H9 (cell line): ENCODE results near the gene MRPS5. TPM values are rescaled to one million over a fixed set of nuclear protein-coding genes. Genes with fewer than 3 reads are reported as not detected.
"Not testable (repeated sequence)": the region's sequence is repeated elsewhere in the genome, so short reads cannot be mapped to it uniquely, and the experiment has no call there.

ENCODE experiments used
- DNase-seq: peaks from one replicate; pipeline ENCODE4 v3.0.0-alpha.2; 2017
- H2AFZ ChIP-seq: one replicate; pipeline ENCODE4 v1.6.1; 2013; ENCODE audit warnings: mild to moderate bottlenecking, low read length, control low read depth, moderate library complexity
- H2AK5ac ChIP-seq: 2 replicates; pipeline ENCODE4 v1.6.1; 2013; ENCODE audit warnings: low read length, control low read depth, mixed read lengths; ENCODE audit not compliant: insufficient read length
- H2BK120ac ChIP-seq: one replicate; pipeline ENCODE4 v1.6.1; 2013; ENCODE audit warnings: low read depth, mild to moderate bottlenecking, low read length, control low read depth, inconsistent platforms; ENCODE audit not compliant: poor library complexity, severe bottlenecking
- H2BK12ac ChIP-seq: 2 replicates; pipeline ENCODE4 v1.6.1; 2013; ENCODE audit warnings: low read length, control low read depth, mixed read lengths, low read depth; ENCODE audit not compliant: insufficient read length
- H2BK15ac ChIP-seq: 2 replicates; pipeline ENCODE4 v1.6.1; 2013; ENCODE audit warnings: low read depth, low read length, control low read depth
- H2BK20ac ChIP-seq: one replicate; pipeline ENCODE4 v1.6.1; 2013; ENCODE audit warnings: low read depth, mild to moderate bottlenecking, low read length, control low read depth, inconsistent platforms; ENCODE audit not compliant: poor library complexity, severe bottlenecking
- H2BK5ac ChIP-seq: 2 replicates; pipeline ENCODE4 v1.6.1; 2013; ENCODE audit warnings: low read length, control low read depth, mixed read lengths; ENCODE audit not compliant: insufficient read length
- H3K14ac ChIP-seq: 2 replicates; pipeline ENCODE4 v1.6.1; 2013; ENCODE audit warnings: low read length, control low read depth; ENCODE audit not compliant: insufficient read depth
- H3K18ac ChIP-seq: 2 replicates; pipeline ENCODE4 v1.6.1; 2013; ENCODE audit warnings: low read depth, mild to moderate bottlenecking, mixed read lengths, low read length, control low read depth; ENCODE audit not compliant: insufficient read length
- H3K23ac ChIP-seq: 2 replicates; pipeline ENCODE4 v1.6.1; 2013; ENCODE audit warnings: low read length, control low read depth, mixed read lengths, low read depth; ENCODE audit not compliant: insufficient read length
- H3K23me2 ChIP-seq: 2 replicates; pipeline ENCODE4 v1.6.1; 2013; ENCODE audit warnings: low read depth, mild to moderate bottlenecking, mixed read lengths, low read length, control low read depth; ENCODE audit not compliant: insufficient read length, poor library complexity, severe bottlenecking
- H3K27ac ChIP-seq: 2 replicates; pipeline ENCODE4 v1.5.1; 2013; ENCODE audit warnings: low read length, control low read depth, mixed read lengths, low read depth; ENCODE audit not compliant: insufficient read length
- H3K27me3 ChIP-seq: 2 replicates; pipeline ENCODE4 v1.6.1; 2013; ENCODE audit warnings: low read length, control low read depth, inconsistent platforms; ENCODE audit not compliant: insufficient read depth
- H3K4ac ChIP-seq: 2 replicates; pipeline ENCODE4 v1.6.1; 2013; ENCODE audit warnings: low read depth, mild to moderate bottlenecking, control low read depth, inconsistent platforms, low read length, moderate library complexity
- H3K4me1 ChIP-seq: 2 replicates; pipeline ENCODE4 v1.6.1; 2013; ENCODE audit warnings: low read length, control low read depth, inconsistent platforms; ENCODE audit not compliant: insufficient read depth
- H3K4me2 ChIP-seq: 2 replicates; pipeline ENCODE4 v1.6.1; 2013; ENCODE audit warnings: low read length, control low read depth, mixed read lengths; ENCODE audit not compliant: insufficient read length, insufficient read depth
- H3K56ac ChIP-seq: 2 replicates; pipeline ENCODE4 v1.6.1; 2013; ENCODE audit warnings: low read depth, mild to moderate bottlenecking, mixed read lengths, low read length, control low read depth; ENCODE audit not compliant: insufficient read length
- H3K79me1 ChIP-seq: 2 replicates; pipeline ENCODE4 v1.6.1; 2013; ENCODE audit warnings: low read depth, mild to moderate bottlenecking, moderate library complexity, low read length, control low read depth, inconsistent platforms; ENCODE audit not compliant: insufficient read depth, poor library complexity, severe bottlenecking
- H3K79me2 ChIP-seq: 2 replicates; pipeline ENCODE4 v1.6.1; 2013; ENCODE audit warnings: low read length, control low read depth, inconsistent platforms; ENCODE audit not compliant: insufficient read depth
- H3K9ac ChIP-seq: 2 replicates; pipeline ENCODE4 v1.6.1; 2013; ENCODE audit warnings: low read length, control low read depth, mixed read lengths; ENCODE audit not compliant: insufficient read length; ENCODE audit errors: extremely low read depth
- H3K9me3 ChIP-seq: one replicate; pipeline ENCODE4 v1.6.1; 2013; ENCODE audit warnings: low read depth, low read length, inconsistent platforms; ENCODE audit not compliant: control insufficient read depth
- H3T11ph ChIP-seq: one replicate; pipeline ENCODE4 v1.6.1; 2013; ENCODE audit warnings: mild to moderate bottlenecking, low read length, control low read depth, inconsistent platforms
- H4K20me1 ChIP-seq: one replicate; pipeline ENCODE4 v1.6.1; 2013; ENCODE audit not compliant: control insufficient read depth, insufficient read length, insufficient read depth
- H4K5ac ChIP-seq: 2 replicates; pipeline ENCODE4 v1.6.1; 2013; ENCODE audit warnings: low read depth, mild to moderate bottlenecking, mixed read lengths, low read length, control low read depth; ENCODE audit not compliant: insufficient read length
- H4K8ac ChIP-seq: replicated peaks from 2 replicates; pipeline ENCODE4 v1.6.1; 2013; ENCODE audit warnings: low read length, control low read depth, mixed read lengths, low read depth; ENCODE audit not compliant: insufficient read length
- H4K91ac ChIP-seq: 2 replicates; pipeline ENCODE4 v1.6.1; 2013; ENCODE audit warnings: low read depth, mild to moderate bottlenecking, moderate library complexity, mixed read lengths, low read length, control low read depth; ENCODE audit not compliant: insufficient read length
- H3K27ac Mint-ChIP-seq, 3 experiments: 2 replicates in 2 of 3; 3 replicates in 1 of 3; pipeline ENCODE4 v1.8.0; 2020 to 2021; ENCODE audit warnings: mixed read lengths in 3 of 3, mild to moderate bottlenecking in 1 of 3, moderate library complexity in 1 of 3
- H3K27me3 Mint-ChIP-seq: 2 replicates; pipeline ENCODE4 v1.8.0; 2021; ENCODE audit warnings: low read depth, mild to moderate bottlenecking, moderate library complexity, mixed read lengths
- H3K36me3 Mint-ChIP-seq, 3 experiments: 2 replicates in 2 of 3; 3 replicates in 1 of 3; pipeline ENCODE4 v1.8.0; 2020 to 2021; ENCODE audit warnings: low read depth in 3 of 3, mixed read lengths in 3 of 3; ENCODE audit not compliant: insufficient read depth in 1 of 3
- H3K4me1 Mint-ChIP-seq, 2 experiments: 2 replicates each; pipeline ENCODE4 v1.8.0; 2020; ENCODE audit warnings: mixed read lengths in 2 of 2
- H3K4me3 Mint-ChIP-seq, 2 experiments: 2 replicates in 1 of 2; 3 replicates in 1 of 2; pipeline ENCODE4 v1.8.0; 2020 to 2021; ENCODE audit warnings: mild to moderate bottlenecking in 2 of 2, mixed read lengths in 2 of 2, moderate library complexity in 1 of 2
- H3K9me3 Mint-ChIP-seq, 2 experiments: 2 replicates in 1 of 2; 3 replicates in 1 of 2; pipeline ENCODE4 v1.8.0; 2020; ENCODE audit warnings: mild to moderate bottlenecking in 2 of 2, mixed read lengths in 2 of 2, moderate library complexity in 1 of 2
- WGBS: extraction: QIAGEN DNeasy Blood & Tissue Kit; methylation state at CpG from one replicate; pipeline ENCODE4 v1.1.7; 2013; ENCODE audit warnings: missing lambda C conversion rate, low lambda C conversion rate, mixed read lengths; ENCODE audit not compliant: insufficient read length; ENCODE audit errors: extremely low coverage; 5-methylcytosine and 5-hydroxymethylcytosine counted together
- total RNA-seq: library from RNA; stranded (reverse); gene quantifications from 2 replicates; pipeline ENCODE4 v1.2.1, GENCODE V29; 2021
- TF ChIP-seq, protein P1 (sequence below): fragments of 200-600 bp; sonication (generic); conservative IDR thresholded peaks from 3 replicates; pipeline ENCODE4 v1.8.0; 2021; ENCODE audit warnings: antibody characterized with exemption, mild to moderate bottlenecking

Gene MRPS5
- total RNA-seq, 1 experiment from 2014 or later, result 50.9 TPM

DNA sequence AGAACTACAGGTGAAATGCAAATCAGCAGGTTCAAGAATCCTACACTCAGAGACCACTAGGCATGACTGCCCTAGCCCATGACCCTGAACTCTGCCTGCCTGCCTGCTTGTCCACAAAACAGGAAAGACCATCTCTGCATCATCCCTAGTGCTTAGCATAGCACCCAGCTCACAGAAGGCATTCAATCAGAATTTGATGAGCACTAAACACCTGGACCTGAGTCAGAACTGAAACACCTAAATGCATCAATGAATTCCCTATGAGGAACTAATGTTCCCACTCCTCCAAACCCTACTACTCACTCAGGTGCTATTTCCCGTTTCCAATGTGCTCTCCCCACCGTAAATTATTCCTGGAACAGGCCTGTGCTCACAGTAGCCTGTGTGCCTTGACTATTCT is 21.7 kb downstream of the MRPS5 start:
- no peaks in the 10 kb centered on the region for H4K20me1 ChIP-seq
- no peak overlapping the region for H4K91ac ChIP-seq
- no peak overlapping the region; a peak in 1 of 7 replicates for H3K27ac Mint-ChIP-seq
- no CpG with 5 or more reads among the region's 2 CpGs for WGBS
- no peaks in the 10 kb centered on the region for H3K27me3 ChIP-seq
- no peaks in the 10 kb centered on the region for H3K79me1 ChIP-seq
- H3T11ph ChIP-seq, result no peak overlapping the region
- H3K4ac ChIP-seq, result no peak overlapping the region
- no peak overlapping the region for H3K27ac ChIP-seq
- H3K36me3 Mint-ChIP-seq, result peaks cover 58 to 78% (median 73%) of the 10 kb centered on the region in 3 experiments
- no peak overlapping the region for H3K4me2 ChIP-seq
- TF ChIP-seq, protein P1, sequence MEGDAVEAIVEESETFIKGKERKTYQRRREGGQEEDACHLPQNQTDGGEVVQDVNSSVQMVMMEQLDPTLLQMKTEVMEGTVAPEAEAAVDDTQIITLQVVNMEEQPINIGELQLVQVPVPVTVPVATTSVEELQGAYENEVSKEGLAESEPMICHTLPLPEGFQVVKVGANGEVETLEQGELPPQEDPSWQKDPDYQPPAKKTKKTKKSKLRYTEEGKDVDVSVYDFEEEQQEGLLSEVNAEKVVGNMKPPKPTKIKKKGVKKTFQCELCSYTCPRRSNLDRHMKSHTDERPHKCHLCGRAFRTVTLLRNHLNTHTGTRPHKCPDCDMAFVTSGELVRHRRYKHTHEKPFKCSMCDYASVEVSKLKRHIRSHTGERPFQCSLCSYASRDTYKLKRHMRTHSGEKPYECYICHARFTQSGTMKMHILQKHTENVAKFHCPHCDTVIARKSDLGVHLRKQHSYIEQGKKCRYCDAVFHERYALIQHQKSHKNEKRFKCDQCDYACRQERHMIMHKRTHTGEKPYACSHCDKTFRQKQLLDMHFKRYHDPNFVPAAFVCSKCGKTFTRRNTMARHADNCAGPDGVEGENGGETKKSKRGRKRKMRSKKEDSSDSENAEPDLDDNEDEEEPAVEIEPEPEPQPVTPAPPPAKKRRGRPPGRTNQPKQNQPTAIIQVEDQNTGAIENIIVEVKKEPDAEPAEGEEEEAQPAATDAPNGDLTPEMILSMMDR, result no peak
- H3K14ac ChIP-seq, result no peak overlapping the region
- no peak overlapping the region for H2BK20ac ChIP-seq
- no peak overlapping the region for H2BK12ac ChIP-seq
- no peak overlapping the region for H3K18ac ChIP-seq
- H2AK5ac ChIP-seq, result no peak overlapping the region
- no peak overlapping the region for H3K23ac ChIP-seq
- no peaks in the 10 kb centered on the region for H3K23me2 ChIP-seq
- H3K4me3 Mint-ChIP-seq, result no peak overlapping the region
- peaks cover 0 to 3% of the 10 kb centered on the region in 2 experiments; a peak in 2 of 5 replicates for H3K9me3 Mint-ChIP-seq
- no peak for DNase-seq
- no peaks in the 10 kb centered on the region for H3K9me3 ChIP-seq
- H4K8ac ChIP-seq, result no peak overlapping the region
- H2AFZ ChIP-seq, result no peak overlapping the region
- H3K4me1 ChIP-seq, result no peaks in the 10 kb centered on the region
- no peaks in the 10 kb centered on the region for H3K4me1 Mint-ChIP-seq
- H2BK15ac ChIP-seq, result no peak overlapping the region
- H4K5ac ChIP-seq, result no peak overlapping the region
- no peak overlapping the region for H2BK120ac ChIP-seq
- no peak overlapping the region for H3K56ac ChIP-seq
- no peaks in the 10 kb centered on the region for H3K79me2 ChIP-seq
- H2BK5ac ChIP-seq, result no peak overlapping the region
- no peak overlapping the region for H3K9ac ChIP-seq
- no peaks in the 10 kb centered on the region for H3K27me3 Mint-ChIP-seq

- H3K27ac Mint-ChIP-seq, H3K56ac ChIP-seq, H3K9ac ChIP-seq, H2AK5ac ChIP-seq, H4K91ac ChIP-seq, DNase-seq, H3K4me1 Mint-ChIP-seq, H3K4ac ChIP-seq, H3K4me1 ChIP-seq, H2BK12ac ChIP-seq, H3T11ph ChIP-seq, H4K20me1 ChIP-seq, H3K79me2 ChIP-seq, H3K23me2 ChIP-seq, H2AFZ ChIP-seq, H3K9me3 ChIP-seq, H3K9me3 Mint-ChIP-seq, H4K8ac ChIP-seq, H4K5ac ChIP-seq, H3K27ac ChIP-seq, H3K79me1 ChIP-seq, H3K27me3 ChIP-seq, H3K23ac ChIP-seq, H2BK15ac ChIP-seq, H3K4me2 ChIP-seq, H3K18ac ChIP-seq, H3K4me3 Mint-ChIP-seq, H3K27me3 Mint-ChIP-seq, H2BK20ac ChIP-seq, H2BK120ac ChIP-seq, H3K14ac ChIP-seq, H2BK5ac ChIP-seq: not testable (repeated sequence)
- no CpG with 5 or more reads among the region's 5 CpGs for WGBS
- H3K36me3 Mint-ChIP-seq, result peaks cover 66 to 79% (median 75%) of the 10 kb centered on the region in 3 experiments
Measured at GRCh38 chr2:95098273-95098672, 23.3 kb downstream of the MRPS5 start.
